IMR-90 (cell line): Measurements from ENCODE around the gene LUZP2. TPM values are rescaled to one million over a fixed set of nuclear protein-coding genes. Genes with fewer than 3 reads are reported as not detected.

Experiments
- ATAC-seq: fragments of 200-7000 bp; cut with Tn5 transposase; 2 replicates; pipeline ENCODE4 v1.9.1; 2020; ENCODE audit warnings: low read depth, mild to moderate bottlenecking, moderate library complexity
- BruUV-seq: library from RNA; stranded (reverse); fragments of 400-500 nt; replicated peaks from 2 replicates; lab custom pipeline; 2021; lab: Mats Ljungman, UMichigan
- CTCF ChIA-PET: fragments of 300-600 bp; formaldehyde crosslinking; extraction: SDS; loops from one replicate; lab custom pipeline; 2021; ENCODE audit warnings: antibody characterized with exemption; lab: Yijun Ruan, JAX
- POLR2A ChIA-PET: fragments of 300-600 bp; sonication (Branson Sonifier 250); formaldehyde crosslinking; loops from one replicate; lab custom pipeline; 2022; ENCODE audit warnings: antibody characterized with exemption; ENCODE audit not compliant: unreplicated experiment; lab: Charles Lee
- DNase-seq: peaks from one replicate; pipeline ENCODE4 v3.0.0; 2013
- H2AFZ ChIP-seq: replicated peaks from 2 replicates; pipeline ENCODE3; 2013; ENCODE audit warnings: low read length, mild to moderate bottlenecking; ENCODE audit not compliant: poor library complexity
- H2AK5ac ChIP-seq: 2 replicates; pipeline ENCODE4 v1.6.1; 2013; ENCODE audit warnings: low read depth, low read length, inconsistent platforms
- H2AK9ac ChIP-seq: replicated peaks from 2 replicates; pipeline ENCODE3; 2013; ENCODE audit warnings: mild to moderate bottlenecking, low read depth, low read length, moderate library complexity; ENCODE audit not compliant: poor library complexity
- H2BK120ac ChIP-seq: 2 replicates; pipeline ENCODE4 v1.6.1; 2013; ENCODE audit warnings: low read depth, low read length, inconsistent platforms
- H2BK15ac ChIP-seq: 3 replicates; pipeline ENCODE4 v1.6.1; 2013; ENCODE audit warnings: low read depth, low read length, inconsistent platforms
- H2BK20ac ChIP-seq: 2 replicates; pipeline ENCODE4 v1.6.1; 2013; ENCODE audit warnings: low read depth, mild to moderate bottlenecking, inconsistent platforms, low read length, moderate library complexity
- H2BK5ac ChIP-seq: 2 replicates; pipeline ENCODE4 v1.6.1; 2013; ENCODE audit warnings: mild to moderate bottlenecking, low read depth, low read length, inconsistent platforms; ENCODE audit not compliant: poor library complexity, severe bottlenecking
- H3K14ac ChIP-seq: replicated peaks from 2 replicates; pipeline ENCODE4 v1.6.1; 2013; ENCODE audit warnings: low read depth, low read length, inconsistent platforms
- H3K18ac ChIP-seq: 2 replicates; pipeline ENCODE4 v1.6.1; 2013; ENCODE audit warnings: low read depth, low read length, control low read depth
- H3K23ac ChIP-seq: 2 replicates; pipeline ENCODE4 v1.6.1; 2013; ENCODE audit warnings: low read depth, low read length, inconsistent platforms
- H3K27ac ChIP-seq: 2 replicates; pipeline ENCODE4 v1.5.1; 2013; ENCODE audit warnings: mild to moderate bottlenecking, control low read depth, low read length; ENCODE audit not compliant: insufficient read depth
- H3K27me3 ChIP-seq: 2 replicates; pipeline ENCODE4 v1.6.1; 2013; ENCODE audit warnings: low read length; ENCODE audit not compliant: control insufficient read depth, insufficient read depth
- H3K36me3 ChIP-seq: 2 replicates; pipeline ENCODE4 v1.6.1; 2013; ENCODE audit warnings: low read length, mixed read lengths; ENCODE audit not compliant: control insufficient read depth, insufficient read depth
- H3K4ac ChIP-seq: 2 replicates; pipeline ENCODE4 v1.6.1; 2013; ENCODE audit warnings: low read depth, low read length, inconsistent platforms
- H3K4me1 ChIP-seq: 2 replicates; pipeline ENCODE4 v1.6.1; 2013; ENCODE audit warnings: low read length, mixed read lengths; ENCODE audit not compliant: control insufficient read depth, insufficient read depth
- H3K4me2 ChIP-seq: 2 replicates; pipeline ENCODE4 v1.6.1; 2013; ENCODE audit warnings: low read depth, mild to moderate bottlenecking, control low read depth, low read length, moderate library complexity
- H3K4me3 ChIP-seq: 2 replicates; pipeline ENCODE4 v1.5.1; 2013; ENCODE audit warnings: low read depth, mild to moderate bottlenecking, control low read depth, low read length, moderate library complexity; ENCODE audit not compliant: insufficient read depth
- H3K56ac ChIP-seq: 2 replicates; pipeline ENCODE4 v1.6.1; 2013; ENCODE audit warnings: low read length, inconsistent platforms; ENCODE audit not compliant: insufficient read depth; ENCODE audit errors: extremely low read depth
- H3K79me1 ChIP-seq, 2 experiments: 2 replicates each; pipeline ENCODE4 v1.6.1; 2013; ENCODE audit warnings: low read length in 2 of 2, inconsistent platforms in 1 of 2, low read depth in 1 of 2
- H3K9ac ChIP-seq: 2 replicates; pipeline ENCODE4 v1.6.1; 2013; ENCODE audit warnings: low read depth, low read length, control low read depth
- H3K9me1 ChIP-seq: 2 replicates; pipeline ENCODE4 v1.6.1; 2013; ENCODE audit warnings: low read length, inconsistent platforms; ENCODE audit not compliant: insufficient read depth
- H3K9me3 ChIP-seq: 2 replicates; pipeline ENCODE4 v1.6.1; 2013; ENCODE audit warnings: low read length; ENCODE audit not compliant: control insufficient read depth, insufficient read depth
- H4K20me1 ChIP-seq: 2 replicates; pipeline ENCODE4 v1.6.1; 2013; ENCODE audit warnings: low read length, inconsistent platforms; ENCODE audit not compliant: insufficient read depth
- H4K5ac ChIP-seq: 2 replicates; pipeline ENCODE4 v1.6.1; 2013; ENCODE audit warnings: mild to moderate bottlenecking, low read depth, low read length, control low read depth
- H4K8ac ChIP-seq, 2 experiments: 2 replicates each; pipeline ENCODE4 v1.6.1; 2013; ENCODE audit warnings: low read depth in 2 of 2, low read length in 2 of 2, control low read depth in 1 of 2, inconsistent platforms in 1 of 2
- H4K91ac ChIP-seq: 2 replicates; pipeline ENCODE4 v1.6.1; 2013; ENCODE audit warnings: low read depth, low read length, inconsistent platforms; ENCODE audit not compliant: insufficient read depth
- MXI1 ChIP-seq: IDR thresholded peaks from 2 replicates; pipeline ENCODE4 v1.6.1; 2012; ENCODE audit warnings: low read depth, mild to moderate bottlenecking, low read length, moderate library complexity, borderline replicate concordance
- RCOR1 ChIP-seq: IDR thresholded peaks from 2 replicates; pipeline ENCODE4 v1.6.1; 2012; ENCODE audit warnings: mild to moderate bottlenecking, low read length, improper control_type of control experiment; ENCODE audit not compliant: insufficient replicate concordance
- USF2 ChIP-seq: fragments of 150-350 bp; IDR thresholded peaks from 2 replicates; pipeline ENCODE4 v1.6.1; 2017; ENCODE audit warnings: mild to moderate bottlenecking, antibody characterized with exemption, low read length, low read depth
- WGBS, 2 experiments: methylation state at CpG; one replicate each; pipeline versions ENCODE4 v1.1.5 to v1.1.7; 2013; ENCODE audit warnings: missing lambda C conversion rate in 2 of 2; ENCODE audit not compliant: insufficient read length in 1 of 2; ENCODE audit errors: extremely low coverage in 2 of 2; 5-methylcytosine and 5-hydroxymethylcytosine counted together
- dilution Hi-C: fragments of 300-500 bp; cut with HindIII; formaldehyde crosslinking; loops from one replicate; pipeline ENCODE4 v1.14.3; 2018; ENCODE audit warnings: low sequenced_read_pairs; ENCODE audit not compliant: unreplicated experiment
- in situ Hi-C: fragments of 300-500 bp; cut with MboI; formaldehyde crosslinking; loops from 3 replicates; pipeline ENCODE4 v1.14.3; 2019; ENCODE audit warnings: low sequenced_read_pairs, inconsistent platforms, mixed read lengths
- intact Hi-C: fragments of 100-400 bp; cut with micrococcal nuclease; formaldehyde crosslinking; loops from 2 replicates; pipeline ENCODE4 v1.10.0; 2022
- polyA plus RNA-seq, 3 experiments: library from polyadenylated mRNA; depleted of rRNA; stranded (reverse); fragments of >200 nt; gene quantifications; 2 replicates each; pipeline ENCODE4 v1.2.3, GENCODE V29; 2012; ENCODE audit warnings: low replicate concordance in 1 of 3
- total RNA-seq: library from RNA; depleted of rRNA; stranded (reverse); fragments of >200 nt; gene quantifications from 2 replicates; pipeline ENCODE4 v1.2.3, GENCODE V29; 2012

The LUZP2 gene
- total and polyA plus RNA-seq, 2 of the 4 experiments (the other 2 are of a cell fraction) = 0.89 to 2.0 TPM

- Histone ChIP-seq H3K23ac (no peak overlapping the region), H2AFZ (no peak overlapping the region), H2AK9ac (no peak overlapping the region), H4K5ac (no peak overlapping the region), H4K91ac (no peak overlapping the region), H3K4me1 (no peaks in the 10 kb centered on the region; the same call in 1 of the 2 replicates), H4K8ac (no peak overlapping the region), H2BK20ac (no peak overlapping the region), H2BK5ac (peak overlapping the region; percentile 13), H2BK15ac (no peak overlapping the region), H3K36me3 (no peaks in the 10 kb centered on the region), H3K4me2 (no peak overlapping the region; the same call in 1 of the 2 replicates), H3K4me3 (no peak overlapping the region), H3K27me3 (no peaks in the 10 kb centered on the region), H3K56ac (no peak overlapping the region), H3K9ac (no peak overlapping the region), H2BK120ac (no peak overlapping the region), H3K27ac (no peak overlapping the region), H2AK5ac (no peak overlapping the region), H3K18ac (no peak overlapping the region), H3K9me1 (no peaks in the 10 kb centered on the region), H3K9me3 (no peaks in the 10 kb centered on the region), H4K20me1 (no peaks in the 10 kb centered on the region), H3K79me1 (no peaks in the 10 kb centered on the region), H3K4ac (no peak overlapping the region), H3K14ac (no peak overlapping the region)
- WGBS, 2 experiments = no CpG with 5 or more reads among the region's 5 CpGs
- in situ Hi-C loops (loop anchor here (25.0 kb wide), 1 partner anchor 1701 kb away; no protein-coding TSS in a partner anchor), dilution Hi-C loops (no loop called here), intact Hi-C loops (loop anchor here (10.0 kb wide), 1 partner anchor 1713 kb away; no protein-coding TSS in a partner anchor)
- DNase-seq (no peak), ATAC-seq (no peak)
- ChIA-PET POLR2A (no interaction called here), CTCF (no interaction called here)
- no TSS peak for BruUV-seq
- no peak for TF ChIP-seq MXI1
- TF ChIP-seq USF2 = no peak
- TF ChIP-seq RCOR1 = no peak
These were observed 14.7 kb downstream of the LUZP2 start for GRCh38 chr11:24511511-24511910.
